ENCODE results near the gene GRIFIN.

The GRIFIN gene

DNA sequence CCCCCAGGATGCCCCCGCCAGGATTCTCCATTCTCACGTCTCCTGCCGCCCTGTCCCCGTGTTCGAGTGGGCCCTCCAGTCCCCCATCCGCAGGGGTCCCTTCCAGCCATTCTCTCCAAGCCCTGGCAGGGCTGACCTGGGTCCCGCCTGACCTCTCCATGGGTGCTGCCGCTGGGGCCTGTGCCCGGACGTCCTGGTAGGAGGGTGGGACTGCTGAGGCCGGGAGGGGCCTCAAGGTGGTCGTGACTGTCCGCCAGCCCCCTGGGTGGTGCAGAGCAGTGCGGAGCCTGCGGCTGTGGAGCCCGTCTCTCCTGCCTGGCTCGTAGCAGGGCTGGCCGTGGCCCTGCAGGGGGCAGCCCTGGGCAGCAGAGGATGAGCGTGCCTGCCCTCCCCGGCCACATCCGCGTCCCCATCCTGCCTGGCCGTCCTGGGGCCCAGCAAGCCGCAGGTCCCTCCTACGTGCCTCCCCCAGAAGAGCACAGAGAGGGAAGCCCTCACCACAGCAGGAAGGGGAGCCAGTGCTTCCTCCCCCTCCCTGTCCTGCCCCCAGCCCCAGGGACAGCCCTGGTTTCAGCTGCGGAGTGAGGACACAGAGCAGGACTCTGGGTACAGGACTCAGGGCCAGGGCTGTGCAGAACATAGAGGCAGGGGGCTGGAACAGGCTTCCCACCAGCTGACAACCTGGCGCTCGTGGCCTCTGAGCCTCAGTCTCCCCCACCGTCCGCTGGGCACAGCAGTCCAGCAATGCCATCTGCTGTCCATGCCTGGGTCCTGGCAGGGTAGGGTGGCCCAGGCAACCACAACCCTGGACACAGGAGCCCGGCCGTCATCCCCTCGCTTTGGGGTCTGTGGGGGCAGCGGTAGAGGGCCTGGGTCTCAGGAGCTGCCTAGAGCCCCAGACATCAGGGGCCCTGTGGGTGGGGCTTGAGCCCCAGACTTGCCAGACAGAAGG, 1.5 kb upstream of the GRIFIN start:
- Histone ChIP-seq H3K79me2 (ENCODE audit: insufficient read depth, low read length) (no peaks in the 10 kb centered on the region), H3K27me3 (ENCODE audit: insufficient read depth, low read length) (peaks cover 11% of the 10 kb centered on the region), H3F3A (ENCODE audit: insufficient read depth, low read length) (no peaks in the 10 kb centered on the region), H3K36me3 (ENCODE audit: insufficient read depth, low read length) (no peaks in the 10 kb centered on the region), H3K4me3 (ENCODE audit: low read depth, low read length, poor library complexity, severe bottlenecking) (no peak overlapping the region), H2AFZ (ENCODE audit: low read length) (no peak overlapping the region), H3K9ac (ENCODE audit: low read length) (no peak overlapping the region), H3K27ac (ENCODE audit: low read depth, low read length, poor library complexity, severe bottlenecking) (no peak overlapping the region), H4K20me1 (ENCODE audit: insufficient read depth, low read length) (no peaks in the 10 kb centered on the region), H3K9me2 (ENCODE audit: low read depth, low read length) (no peaks in the 10 kb centered on the region), H3K4me2 (ENCODE audit: low read length) (no peak overlapping the region), H3K4me1 (ENCODE audit: insufficient read depth, low read length, severe bottlenecking) (no peaks in the 10 kb centered on the region), H3K9me3 (ENCODE audit: low read length) (no peaks in the 10 kb centered on the region)
- no peak for TF ChIP-seq EZH2 (IDR thresholded peaks at IDR 0.05; ENCODE audit: borderline replicate concordance, low read length)
- TF ChIP-seq, protein P1, sequence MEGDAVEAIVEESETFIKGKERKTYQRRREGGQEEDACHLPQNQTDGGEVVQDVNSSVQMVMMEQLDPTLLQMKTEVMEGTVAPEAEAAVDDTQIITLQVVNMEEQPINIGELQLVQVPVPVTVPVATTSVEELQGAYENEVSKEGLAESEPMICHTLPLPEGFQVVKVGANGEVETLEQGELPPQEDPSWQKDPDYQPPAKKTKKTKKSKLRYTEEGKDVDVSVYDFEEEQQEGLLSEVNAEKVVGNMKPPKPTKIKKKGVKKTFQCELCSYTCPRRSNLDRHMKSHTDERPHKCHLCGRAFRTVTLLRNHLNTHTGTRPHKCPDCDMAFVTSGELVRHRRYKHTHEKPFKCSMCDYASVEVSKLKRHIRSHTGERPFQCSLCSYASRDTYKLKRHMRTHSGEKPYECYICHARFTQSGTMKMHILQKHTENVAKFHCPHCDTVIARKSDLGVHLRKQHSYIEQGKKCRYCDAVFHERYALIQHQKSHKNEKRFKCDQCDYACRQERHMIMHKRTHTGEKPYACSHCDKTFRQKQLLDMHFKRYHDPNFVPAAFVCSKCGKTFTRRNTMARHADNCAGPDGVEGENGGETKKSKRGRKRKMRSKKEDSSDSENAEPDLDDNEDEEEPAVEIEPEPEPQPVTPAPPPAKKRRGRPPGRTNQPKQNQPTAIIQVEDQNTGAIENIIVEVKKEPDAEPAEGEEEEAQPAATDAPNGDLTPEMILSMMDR (IDR thresholded peaks at IDR 0.05; ENCODE audit: low read length): no peak; the same call in 1 of the 2 replicates

DNA sequence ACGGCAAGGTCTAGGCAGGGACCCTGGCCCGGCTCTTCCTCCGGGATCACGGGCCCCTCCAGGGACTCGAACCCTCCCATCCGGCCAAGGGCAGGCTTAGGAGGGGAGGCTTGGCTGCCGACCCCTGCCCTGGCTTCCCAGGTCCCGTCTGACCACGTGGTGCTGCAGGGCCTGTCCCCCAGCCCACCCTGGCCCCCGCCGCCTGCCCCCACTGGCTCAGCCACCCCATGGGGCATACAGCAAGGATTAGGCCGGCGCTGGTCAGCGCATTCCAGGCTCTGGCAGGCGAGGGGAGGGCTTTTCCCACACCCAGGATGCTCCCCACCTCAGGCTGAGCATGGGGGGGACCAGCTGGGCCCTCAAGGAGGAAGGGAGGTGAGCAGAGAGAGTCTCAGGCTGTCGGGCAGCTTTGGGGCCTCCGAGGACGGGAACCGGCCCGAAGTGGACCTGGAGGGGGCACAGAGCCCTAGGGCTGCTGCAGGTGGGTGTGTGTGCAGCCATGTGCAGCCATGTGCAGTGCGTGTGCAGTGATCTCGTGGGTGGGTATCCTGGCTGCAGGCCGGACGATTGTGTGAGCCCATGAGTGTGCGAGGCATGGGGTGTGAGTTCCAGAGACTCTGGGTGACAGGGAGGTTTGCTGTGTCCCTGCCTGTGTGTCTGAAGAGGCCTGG, 713 bp upstream of the GRIFIN start:
- no peaks in the 10 kb centered on the region for H3K79me2 ChIP-seq (ENCODE audit: insufficient read depth, low read length)
- peaks cover 6% of the 10 kb centered on the region for H3K27me3 ChIP-seq (ENCODE audit: insufficient read depth, low read length)
- no peaks in the 10 kb centered on the region for H3K9me3 ChIP-seq (ENCODE audit: low read length)
- no peaks in the 10 kb centered on the region for H4K20me1 ChIP-seq (ENCODE audit: insufficient read depth, low read length)
- no peak overlapping the region for H3K4me3 ChIP-seq (ENCODE audit: low read depth, low read length, poor library complexity, severe bottlenecking)
- no peaks in the 10 kb centered on the region for H3K36me3 ChIP-seq (ENCODE audit: insufficient read depth, low read length)
- no peak overlapping the region for H3K27ac ChIP-seq (ENCODE audit: low read depth, low read length, poor library complexity, severe bottlenecking)
- no peak overlapping the region for H3K9ac ChIP-seq (ENCODE audit: low read length)
- H3F3A ChIP-seq (ENCODE audit: insufficient read depth, low read length): no peaks in the 10 kb centered on the region
- no peaks in the 10 kb centered on the region for H3K9me2 ChIP-seq (ENCODE audit: low read depth, low read length)
- TF ChIP-seq EZH2 (IDR thresholded peaks at IDR 0.05; ENCODE audit: borderline replicate concordance, low read length): no peak
- TF ChIP-seq, protein P1 (IDR thresholded peaks at IDR 0.05; ENCODE audit: low read length): no peak
- H3K4me1 ChIP-seq (ENCODE audit: insufficient read depth, low read length, severe bottlenecking): no peaks in the 10 kb centered on the region
- no peak overlapping the region for H2AFZ ChIP-seq (ENCODE audit: low read length)
- no peak overlapping the region for H3K4me2 ChIP-seq (ENCODE audit: low read length)

DNA sequence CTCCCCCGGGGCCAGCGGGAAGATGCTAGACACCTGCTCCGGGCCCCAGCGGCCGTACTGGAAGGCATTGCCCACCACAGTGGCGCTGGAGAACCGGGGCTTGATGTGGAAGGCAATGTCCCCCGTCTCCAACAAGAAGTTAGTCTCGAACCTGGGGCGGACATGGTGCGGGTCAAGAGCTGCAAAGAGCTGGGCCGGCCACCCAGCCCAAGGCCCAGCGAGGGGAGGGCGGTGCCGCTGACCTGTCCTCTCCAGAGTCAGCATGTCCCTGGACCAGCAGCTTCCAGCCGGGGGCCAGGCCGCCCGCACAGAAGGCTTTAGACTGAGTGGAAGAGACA, 551 bp downstream of the GRIFIN start:
- Histone ChIP-seq H3K4me1 (ENCODE audit: insufficient read depth, low read length, severe bottlenecking) (no peaks in the 10 kb centered on the region), H3K9me2 (ENCODE audit: low read depth, low read length) (no peaks in the 10 kb centered on the region), H3K4me3 (ENCODE audit: low read depth, low read length, poor library complexity, severe bottlenecking) (no peak overlapping the region), H4K20me1 (ENCODE audit: insufficient read depth, low read length) (no peaks in the 10 kb centered on the region), H3K4me2 (ENCODE audit: low read length) (no peak overlapping the region), H3K9me3 (ENCODE audit: low read length) (no peaks in the 10 kb centered on the region), H3F3A (ENCODE audit: insufficient read depth, low read length) (no peaks in the 10 kb centered on the region), H2AFZ (ENCODE audit: low read length) (no peak overlapping the region), H3K36me3 (ENCODE audit: insufficient read depth, low read length) (no peaks in the 10 kb centered on the region), H3K27me3 (ENCODE audit: insufficient read depth, low read length) (peaks cover 6% of the 10 kb centered on the region), H3K27ac (ENCODE audit: low read depth, low read length, poor library complexity, severe bottlenecking) (no peak overlapping the region), H3K79me2 (ENCODE audit: insufficient read depth, low read length) (no peaks in the 10 kb centered on the region), H3K9ac (ENCODE audit: low read length) (no peak overlapping the region)
- no peak for TF ChIP-seq EZH2 (IDR thresholded peaks at IDR 0.05; ENCODE audit: borderline replicate concordance, low read length)
- TF ChIP-seq, protein P1 (IDR thresholded peaks at IDR 0.05; ENCODE audit: low read length): no peak
